NCI-H345 treated with DMSO at 0.1 percent for 48 hours (cell line): Measurements from ENCODE around the gene THSD4.

Source experiments
- DNase-seq: peaks from one replicate; lab custom pipeline; 2025; ENCODE audit not compliant: unreplicated experiment; lab: John Stamatoyannopoulos, UW

The THSD4 gene

DNA sequence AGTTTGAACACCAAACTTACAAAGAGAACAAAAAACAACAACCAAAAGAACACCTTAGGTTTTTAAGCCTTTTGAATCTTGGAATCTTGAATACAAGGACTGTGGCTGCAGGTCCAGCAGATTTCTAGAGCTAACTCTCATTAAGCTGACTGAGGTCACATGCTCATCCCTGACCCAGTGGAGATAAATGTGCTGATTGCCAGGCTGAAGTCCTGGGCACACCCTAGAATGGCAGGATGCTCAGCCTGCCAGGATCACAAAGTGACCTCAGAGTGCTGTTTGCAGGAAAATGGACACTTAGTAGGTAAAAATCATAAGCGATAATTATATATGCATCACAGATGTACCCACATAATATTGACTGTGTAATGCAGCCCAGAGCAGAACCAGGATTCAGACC, 449.7 kb downstream of the THSD4 start:
- no peak for DNase-seq

DNA sequence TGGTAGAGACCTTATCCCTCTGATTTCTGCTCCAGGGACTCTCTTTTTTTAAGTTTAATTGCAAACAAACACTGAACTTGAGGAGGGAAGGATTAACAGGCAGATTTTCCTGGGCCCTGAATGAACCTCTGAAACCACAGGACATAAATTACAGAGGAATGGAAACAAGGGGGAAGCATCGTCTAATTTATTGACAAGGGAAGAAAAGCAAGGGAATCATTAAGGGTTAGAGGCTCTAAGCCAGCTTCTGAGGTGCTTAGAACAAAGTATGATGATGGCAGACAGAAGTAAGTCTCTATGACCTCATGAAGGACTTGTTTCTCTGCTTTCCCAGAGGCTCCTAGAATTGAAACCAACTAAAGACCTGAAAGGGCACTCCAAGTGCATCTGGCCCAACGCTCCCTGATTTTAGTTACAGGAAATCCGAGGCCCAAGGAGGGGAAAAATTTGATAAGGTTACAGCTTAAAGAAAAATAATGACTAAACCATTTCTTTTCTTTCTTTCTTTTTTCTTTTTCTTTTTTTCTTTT, 450.4 kb downstream of the THSD4 start:
- no peak for DNase-seq

DNA sequence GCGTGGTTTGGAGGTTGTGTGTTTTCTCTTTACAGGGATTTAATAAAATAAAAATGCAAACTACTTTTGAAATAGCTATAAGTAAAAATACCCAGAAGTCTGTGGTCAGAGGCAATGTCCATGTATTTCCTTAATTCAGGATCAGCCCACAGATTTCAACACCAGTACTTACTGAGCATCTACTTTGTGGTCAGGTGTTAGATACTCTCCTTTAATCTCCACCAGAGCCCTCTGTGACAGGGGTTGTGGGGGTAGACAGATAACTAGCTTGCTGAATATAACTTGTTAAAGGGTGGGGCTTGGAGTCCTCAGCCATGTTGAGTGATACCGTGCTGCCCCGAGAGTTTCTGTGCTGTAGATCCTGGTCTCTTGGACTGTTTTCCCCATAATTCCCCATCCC, 451.0 kb downstream of the THSD4 start:
- DNase-seq: no peak

DNA sequence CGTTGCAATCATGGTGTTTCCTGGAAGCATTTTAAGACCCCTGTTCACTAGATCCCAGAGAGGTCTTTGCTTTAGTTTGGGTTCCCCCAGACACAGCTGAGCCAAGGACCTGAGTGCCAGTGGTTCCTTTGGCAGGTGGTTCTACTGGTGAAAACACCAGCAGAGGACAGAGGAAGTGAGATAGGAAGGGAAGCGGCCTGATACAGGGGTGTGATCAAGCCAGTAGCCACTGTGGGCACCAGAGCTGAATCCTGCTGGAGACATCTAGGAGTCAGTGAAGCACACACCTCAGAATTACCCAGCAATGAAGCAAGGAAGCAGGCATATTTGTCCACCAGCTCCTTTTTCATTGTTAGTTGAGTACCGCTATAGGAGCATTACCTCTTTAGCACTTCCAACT, 451.9 kb downstream of the THSD4 start:
- DNase-seq: no peak

DNA sequence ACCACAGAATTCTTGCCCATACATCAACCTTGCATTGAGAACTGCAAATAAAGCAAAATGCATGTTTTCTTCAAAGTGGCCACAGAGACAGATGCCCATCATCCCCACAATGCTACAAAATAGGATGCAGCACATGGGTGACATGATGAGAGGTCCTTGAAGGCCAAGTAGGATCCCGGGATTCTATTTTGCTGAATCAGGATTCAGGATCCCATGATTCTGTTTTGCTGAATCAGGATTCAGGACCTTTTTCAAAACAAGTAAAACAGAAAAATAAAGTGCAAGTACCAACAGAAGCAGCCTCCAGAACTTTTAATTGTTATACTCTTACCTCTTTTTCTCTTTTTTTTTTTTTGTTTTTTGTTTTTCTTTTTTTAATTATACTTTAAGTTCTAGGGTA, 453.0 kb downstream of the THSD4 start:
- no peak for DNase-seq

DNA sequence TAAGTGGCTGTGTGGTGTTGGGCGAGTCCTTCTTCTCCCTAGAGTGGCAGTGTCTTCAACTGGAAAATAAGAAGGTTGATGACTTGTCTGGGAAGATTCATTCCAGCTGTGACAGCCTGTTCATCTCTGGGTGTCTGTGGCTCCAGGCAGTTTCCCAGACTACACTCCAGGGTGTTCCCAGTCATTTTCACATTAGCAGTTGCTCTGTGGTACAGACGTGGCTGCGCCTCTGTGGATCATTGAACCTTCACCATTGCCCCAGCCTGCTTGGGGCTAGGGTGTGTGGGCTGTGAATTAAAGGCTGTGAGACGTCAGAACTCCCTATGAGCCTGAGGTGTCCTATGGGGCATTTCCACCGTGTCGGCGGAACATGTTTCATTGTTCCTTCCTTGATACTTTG, 455.5 kb downstream of the THSD4 start:
- DNase-seq: no peak

DNA sequence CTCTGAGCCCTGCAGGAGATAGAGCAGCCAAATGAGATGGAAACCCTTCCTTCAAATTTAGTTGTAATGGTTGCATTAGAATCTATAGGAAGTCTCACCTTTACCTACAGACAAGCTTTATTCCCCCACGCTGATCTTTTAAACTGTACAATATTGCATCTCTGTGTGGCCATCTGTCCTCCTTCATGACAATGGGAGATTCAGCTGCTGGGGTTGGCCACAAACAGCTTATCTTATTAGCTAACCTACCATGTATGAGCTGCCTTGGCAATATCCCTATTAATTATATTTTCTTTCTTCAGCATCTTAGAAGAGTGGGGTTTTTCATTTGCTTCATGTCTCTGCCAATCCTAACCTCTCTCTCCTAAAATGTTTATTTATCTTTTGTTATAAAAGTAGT, 456.4 kb downstream of the THSD4 start:
- DNase-seq: no peak

DNA sequence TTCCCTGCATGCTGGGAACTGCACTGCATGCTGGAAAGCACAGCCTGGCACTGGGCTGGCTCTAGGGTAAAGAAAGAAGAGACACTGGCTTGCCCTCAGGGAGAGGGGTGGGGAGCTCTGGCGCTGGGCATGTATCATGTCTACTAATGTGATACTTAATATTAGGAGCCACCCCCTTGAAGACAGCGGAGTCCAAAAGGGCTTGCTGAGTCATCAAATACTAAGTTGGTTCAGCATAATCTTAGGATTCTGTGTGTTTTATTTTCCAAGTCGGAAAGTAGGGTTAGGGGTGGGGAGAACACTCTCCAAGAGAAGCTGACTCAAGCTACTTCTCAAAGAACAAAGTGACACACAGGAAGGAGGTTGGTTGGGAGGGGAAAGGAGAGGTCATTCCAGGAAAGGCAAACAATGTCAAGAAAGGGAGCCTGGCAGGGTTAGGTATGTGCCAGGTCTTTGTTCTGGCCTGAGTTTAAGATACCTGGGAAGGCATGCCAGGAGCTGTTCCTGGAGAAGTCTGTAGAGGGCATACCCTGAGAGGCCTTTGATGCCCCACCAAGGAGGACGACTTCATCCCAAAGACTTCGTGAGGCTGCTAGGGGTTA, 457.3 kb downstream of the THSD4 start:
- no peak for DNase-seq

DNA sequence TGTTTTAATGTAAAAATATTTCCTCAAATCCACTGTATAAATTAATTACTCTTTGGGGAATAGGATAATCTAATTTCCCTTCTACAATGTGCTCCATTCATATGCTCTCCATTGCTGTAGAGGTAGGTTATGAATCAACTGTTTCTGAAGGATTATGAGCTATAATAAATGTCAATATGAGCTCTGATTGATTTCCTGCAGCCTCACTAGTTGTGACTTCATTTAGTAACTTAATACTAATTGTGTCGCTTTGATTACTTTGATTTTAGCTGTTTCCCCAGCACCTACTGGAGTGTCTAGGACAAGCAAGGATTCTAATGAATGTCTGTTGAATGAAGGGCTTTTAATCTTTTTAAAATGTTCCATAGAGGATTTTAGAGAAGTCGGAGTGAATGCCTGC, 458.3 kb downstream of the THSD4 start:
- DNase-seq: no peak

DNA sequence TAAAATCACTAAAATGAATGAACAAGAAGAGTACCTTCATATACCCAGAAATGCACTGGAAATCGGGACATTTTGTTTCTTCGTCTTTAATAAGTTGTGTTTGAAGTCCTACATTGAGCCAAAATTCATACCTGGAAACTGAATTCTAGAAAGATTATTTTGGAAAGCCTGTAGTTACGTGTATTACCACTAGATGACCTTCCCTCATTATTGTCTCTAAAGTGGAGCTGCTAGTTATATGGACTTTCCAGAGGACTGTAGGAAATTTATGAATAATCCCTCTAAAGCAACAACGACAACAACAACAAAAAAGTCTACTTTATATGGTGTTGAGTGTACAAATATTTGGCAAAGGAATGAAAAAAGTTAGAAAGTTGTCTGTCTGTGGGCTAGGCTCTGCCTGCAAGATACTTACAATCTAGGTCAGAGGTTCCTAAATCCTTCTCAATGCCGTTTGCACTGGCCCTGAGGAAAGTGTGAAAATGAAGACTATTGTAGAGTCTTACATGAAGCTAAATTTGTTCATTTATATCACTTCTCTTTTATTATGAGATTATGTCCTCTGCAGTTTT, 460.3 kb downstream of the THSD4 start:
- peak; percentile 2 for DNase-seq

DNA sequence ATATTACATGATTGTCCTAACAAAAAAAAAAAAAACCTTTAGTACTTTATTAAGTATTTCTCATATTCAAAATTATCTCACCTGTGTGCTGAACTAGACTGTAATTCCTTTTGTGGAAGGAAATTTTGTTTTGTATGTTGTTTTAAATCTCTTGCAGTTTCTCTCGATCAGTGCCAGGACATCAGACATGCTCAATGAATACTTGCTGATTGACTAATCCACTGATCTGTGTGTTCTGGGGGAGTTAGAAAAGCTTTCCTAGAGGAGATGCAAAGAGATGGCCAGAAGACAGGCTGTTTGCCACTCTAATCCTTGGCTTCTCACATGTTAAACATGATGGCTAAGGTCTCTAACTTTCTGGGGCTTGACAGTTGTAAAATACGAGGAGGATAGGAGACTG, 461.8 kb downstream of the THSD4 start:
- DNase-seq: no peak

DNA sequence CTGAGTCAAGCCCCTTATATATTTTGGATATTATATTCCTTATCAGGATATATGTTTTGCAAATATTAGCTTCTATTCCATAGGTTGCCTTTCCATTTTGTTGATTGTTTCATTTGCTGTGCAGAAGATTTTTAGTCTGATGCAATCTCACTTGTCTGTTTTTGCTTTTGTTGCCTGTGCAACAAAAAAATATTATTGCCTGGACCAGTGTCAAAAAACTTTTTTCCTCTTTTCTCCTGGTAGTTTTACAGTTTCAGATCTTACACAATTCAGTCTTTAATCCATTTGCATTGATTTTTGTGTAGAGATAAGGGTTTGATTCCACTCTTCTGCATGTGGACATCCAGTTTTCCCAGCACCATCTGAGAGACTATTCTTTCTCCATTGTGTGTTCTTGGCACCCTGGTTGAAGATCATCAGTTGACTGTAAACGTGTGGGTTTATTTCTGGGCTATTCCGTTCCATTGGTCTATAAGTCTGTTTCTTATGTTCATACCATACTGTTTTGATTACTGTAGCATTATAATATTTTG, 466.2 kb downstream of the THSD4 start:
- no peak for DNase-seq

DNA sequence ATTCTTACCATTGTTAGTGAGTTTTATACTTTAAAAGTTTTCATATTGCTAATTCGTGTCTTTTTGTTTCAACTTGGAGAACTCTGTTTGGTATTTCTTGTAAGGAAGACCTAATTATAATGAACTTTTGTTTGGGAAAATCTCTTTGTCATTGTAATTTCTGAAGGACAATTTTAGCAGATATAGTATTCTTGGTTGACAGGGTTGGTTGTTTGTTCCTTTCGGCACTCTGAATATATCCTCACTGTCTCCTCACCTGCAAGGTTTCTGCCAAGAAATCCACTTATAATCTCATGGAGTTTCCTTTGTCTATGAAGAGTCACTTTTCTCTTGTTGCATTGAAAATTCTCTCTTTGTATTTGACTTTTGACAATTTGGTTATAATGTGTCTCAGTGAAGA, 469.9 kb downstream of the THSD4 start:
- DNase-seq: no peak

DNA sequence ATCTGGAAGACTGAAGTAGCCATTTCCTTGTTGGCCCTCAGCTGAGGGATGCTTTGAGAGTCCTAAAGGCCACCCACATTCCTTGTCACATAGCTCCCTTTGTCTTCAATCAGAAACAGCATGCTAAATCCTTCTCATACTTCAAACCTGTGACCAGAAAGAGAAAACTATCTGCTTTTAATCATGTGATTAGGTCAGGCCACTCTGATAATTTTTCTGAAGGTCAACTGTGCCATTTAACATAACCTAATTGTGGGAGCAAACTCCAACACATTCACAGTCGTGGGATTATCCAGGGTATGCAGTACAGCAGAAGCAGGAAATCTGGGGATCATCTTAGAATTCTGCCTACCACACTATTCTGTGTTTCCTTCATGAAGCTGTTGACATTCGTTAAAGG, 471.2 kb downstream of the THSD4 start:
- no peak for DNase-seq

DNA sequence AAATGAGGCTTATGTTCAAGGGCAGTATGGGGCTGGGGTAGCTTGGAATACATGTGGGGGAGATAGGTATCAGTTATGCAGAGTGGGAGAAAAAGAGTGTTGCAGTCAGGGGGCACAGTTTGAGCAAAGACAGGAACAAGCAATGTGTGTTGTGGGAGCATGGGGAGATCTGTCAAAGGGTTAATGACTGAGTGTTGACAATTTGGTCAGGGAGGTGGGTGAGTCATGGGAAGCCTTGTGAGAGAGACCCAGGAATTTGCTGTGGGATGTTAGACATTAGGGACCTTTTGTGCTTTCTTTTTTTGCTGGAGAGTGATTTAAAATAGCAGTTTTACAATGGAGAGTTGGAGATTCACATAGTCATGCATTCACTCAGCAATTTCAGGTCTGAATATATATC, 473.5 kb downstream of the THSD4 start:
- DNase-seq: no peak

DNA sequence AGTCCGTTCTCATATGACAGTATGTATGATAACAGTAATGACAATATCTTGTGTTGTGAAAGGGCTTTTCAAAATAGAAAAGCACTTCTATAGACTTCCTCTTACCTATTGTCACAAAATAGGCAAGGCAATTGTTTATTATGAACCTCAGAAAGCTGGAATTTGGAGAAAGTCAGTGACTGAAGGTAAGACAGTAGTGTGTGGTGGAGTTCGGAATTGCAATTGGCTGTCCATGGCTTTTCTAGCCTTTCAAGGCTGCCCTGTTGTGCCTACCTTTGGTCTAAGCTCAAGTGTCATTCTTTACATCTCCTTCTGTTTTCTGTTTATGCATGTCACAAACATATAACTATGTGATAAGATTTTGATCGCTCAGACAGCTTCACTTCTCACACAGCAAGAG, 475.8 kb downstream of the THSD4 start:
- DNase-seq: no peak

DNA sequence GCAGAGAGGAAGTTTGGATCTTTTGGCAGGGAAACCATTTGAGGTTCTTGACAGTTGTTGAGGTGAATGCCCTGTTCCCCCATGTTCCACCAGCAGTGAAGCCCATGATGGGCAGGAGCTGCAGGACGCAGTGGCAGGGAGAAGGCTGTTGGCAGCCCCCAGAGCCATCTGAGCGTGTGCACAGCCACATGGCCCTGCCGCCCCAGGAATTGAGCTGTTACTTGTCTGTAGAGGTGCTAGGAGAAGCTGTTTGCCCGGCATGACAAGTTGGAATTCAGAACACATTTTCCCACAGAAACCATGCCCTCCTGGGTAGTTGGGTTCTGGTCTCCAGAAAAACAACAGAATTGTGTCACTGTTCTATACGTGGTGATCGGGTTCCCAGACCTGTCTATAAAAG, 476.9 kb downstream of the THSD4 start:
- DNase-seq: no peak

DNA sequence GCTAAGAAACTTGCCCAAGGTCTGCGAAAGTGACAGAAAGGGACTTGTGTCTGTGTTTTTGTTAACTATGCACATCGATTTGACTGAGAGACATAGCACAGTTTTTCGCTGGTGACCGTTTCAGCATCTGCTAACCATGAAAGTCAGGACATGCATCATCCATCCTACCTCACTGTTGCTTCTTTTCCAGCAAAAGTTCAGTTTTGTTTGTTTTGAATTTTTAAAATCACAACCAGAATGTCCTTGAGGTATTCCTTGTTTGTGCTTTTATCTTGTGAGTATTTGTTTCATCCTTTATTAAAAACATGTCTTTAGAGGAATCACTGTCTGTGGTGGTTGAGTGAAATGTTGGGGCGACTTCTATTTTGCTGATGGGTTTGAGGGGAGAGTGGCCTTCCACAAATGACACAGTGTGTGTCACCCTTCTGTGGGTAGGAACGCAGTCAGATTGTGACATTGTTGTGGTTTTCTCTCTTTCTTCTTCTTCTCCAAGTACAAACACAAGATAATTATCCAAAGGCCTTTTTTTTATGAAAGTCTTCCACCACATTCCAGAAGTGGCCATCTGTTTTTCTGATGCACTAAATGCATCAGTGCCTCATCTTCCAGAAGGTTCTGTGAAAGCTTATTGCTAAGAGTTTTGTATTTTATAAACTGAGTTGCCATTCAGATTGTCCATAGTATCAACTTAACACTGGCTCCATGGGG, 480.7 kb downstream of the THSD4 start:
- no peak for DNase-seq

DNA sequence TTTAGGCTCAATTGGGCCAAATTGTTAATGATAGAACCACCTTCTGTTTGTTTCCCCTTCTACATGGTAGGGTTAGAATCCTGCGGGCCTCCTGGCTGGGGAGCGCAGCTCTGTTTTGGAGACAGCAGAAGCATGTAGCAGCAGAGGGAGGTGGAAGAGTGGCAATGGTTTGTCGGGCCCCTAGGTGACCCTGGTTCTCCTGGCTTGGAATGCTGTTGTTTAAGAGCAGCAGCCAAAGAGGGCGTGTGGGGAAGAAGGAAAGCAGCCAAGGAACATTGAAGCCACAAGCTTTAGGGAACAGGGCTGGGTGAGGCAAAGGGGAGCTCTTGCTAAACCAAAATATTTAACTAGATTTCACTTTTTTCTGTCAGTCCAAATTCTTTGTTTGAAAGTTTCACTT, 481.4 kb downstream of the THSD4 start:
- DNase-seq: no peak

DNA sequence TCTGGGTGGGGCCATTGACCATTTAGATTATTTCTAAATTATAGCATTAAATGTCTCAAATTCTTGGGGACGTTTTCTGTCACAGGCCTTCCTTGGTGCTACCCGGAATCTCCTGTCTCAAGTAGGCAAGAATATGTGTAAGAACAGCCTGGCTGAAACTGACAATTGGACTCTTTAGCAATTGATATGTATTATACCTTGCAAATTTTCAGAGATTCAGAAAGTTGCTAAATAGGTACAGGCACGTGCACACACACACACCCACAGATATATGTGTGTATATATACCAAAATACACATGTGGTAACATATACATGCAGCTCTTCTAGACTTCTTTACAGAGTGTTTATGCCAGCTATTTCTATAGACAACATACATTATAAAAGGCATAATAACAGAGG, 481.9 kb downstream of the THSD4 start:
- DNase-seq: no peak

DNA sequence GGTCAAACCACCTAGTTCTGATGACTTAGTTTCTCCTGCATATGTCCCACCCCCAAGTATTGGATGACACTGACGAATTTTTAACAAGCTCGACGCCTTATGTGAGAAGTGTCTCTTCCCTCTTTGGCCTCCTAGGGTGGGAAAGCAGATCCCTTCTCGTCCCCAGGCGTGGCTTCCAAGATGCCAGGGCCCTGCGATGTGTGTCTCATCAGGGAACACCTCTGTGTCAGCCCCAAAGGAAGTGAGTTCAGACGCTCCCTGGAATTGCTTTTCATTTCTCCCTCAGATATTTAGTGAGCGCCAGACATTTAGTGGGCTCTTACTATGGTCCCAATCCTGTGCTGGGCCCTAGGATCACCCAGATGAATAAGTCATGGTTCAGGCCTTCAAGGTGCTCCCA, 482.4 kb downstream of the THSD4 start:
- no peak for DNase-seq

DNA sequence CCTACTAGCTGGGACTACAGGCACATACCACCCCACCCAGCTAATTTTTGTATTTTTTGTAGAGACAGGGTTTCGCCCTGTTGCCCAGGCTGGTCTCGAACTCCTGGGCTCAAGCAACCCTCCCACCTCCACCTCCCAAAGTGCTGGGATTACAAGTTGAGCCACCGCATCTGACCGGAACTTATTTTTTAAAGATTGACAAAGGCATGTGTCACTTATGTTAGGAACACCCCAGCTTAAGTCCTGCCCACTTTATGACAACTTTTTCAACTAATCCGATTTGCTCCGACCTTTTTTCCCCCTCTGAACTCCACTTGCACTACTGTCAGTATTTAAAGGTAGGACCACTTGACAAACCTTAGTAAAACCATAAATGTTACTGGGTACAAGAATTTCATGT, 483.5 kb downstream of the THSD4 start:
- no peak for DNase-seq
